ENCODE data around the gene MAP3K9.

Gene MAP3K9

DNA sequence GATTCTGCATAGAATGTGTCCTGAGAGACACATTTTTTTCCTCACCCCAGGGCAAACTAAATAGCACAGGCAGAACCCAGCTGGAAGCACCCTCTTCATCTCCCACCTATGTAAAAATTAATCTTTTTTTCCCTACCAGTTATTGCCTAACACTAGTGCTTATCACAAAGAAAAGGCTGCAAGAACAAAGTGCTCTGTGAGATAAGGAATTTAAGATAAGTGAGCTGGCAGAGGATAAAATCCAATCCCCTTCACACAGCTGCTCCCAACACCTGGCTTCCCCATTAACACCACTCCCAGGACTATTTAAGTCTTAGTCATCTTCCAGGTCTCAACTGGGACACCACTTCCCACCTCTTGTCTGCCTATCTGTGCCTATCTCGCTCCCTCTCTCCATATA lies 92.4 kb downstream of the MAP3K9 start:
- no peak overlapping the region for H3K27ac ChIP-seq
- ChIA-PET CTCF (interaction anchor here (0.7 kb wide), 1 partner anchor 73 kb away, joined by 3 read pairs; no protein-coding TSS in a partner anchor), POLR2A (ENCODE audit: low non-redundant PET) (no interaction called here)
- DNase-seq (ENCODE audit: low spot score): no peak
- TF ChIP-seq, protein P1, sequence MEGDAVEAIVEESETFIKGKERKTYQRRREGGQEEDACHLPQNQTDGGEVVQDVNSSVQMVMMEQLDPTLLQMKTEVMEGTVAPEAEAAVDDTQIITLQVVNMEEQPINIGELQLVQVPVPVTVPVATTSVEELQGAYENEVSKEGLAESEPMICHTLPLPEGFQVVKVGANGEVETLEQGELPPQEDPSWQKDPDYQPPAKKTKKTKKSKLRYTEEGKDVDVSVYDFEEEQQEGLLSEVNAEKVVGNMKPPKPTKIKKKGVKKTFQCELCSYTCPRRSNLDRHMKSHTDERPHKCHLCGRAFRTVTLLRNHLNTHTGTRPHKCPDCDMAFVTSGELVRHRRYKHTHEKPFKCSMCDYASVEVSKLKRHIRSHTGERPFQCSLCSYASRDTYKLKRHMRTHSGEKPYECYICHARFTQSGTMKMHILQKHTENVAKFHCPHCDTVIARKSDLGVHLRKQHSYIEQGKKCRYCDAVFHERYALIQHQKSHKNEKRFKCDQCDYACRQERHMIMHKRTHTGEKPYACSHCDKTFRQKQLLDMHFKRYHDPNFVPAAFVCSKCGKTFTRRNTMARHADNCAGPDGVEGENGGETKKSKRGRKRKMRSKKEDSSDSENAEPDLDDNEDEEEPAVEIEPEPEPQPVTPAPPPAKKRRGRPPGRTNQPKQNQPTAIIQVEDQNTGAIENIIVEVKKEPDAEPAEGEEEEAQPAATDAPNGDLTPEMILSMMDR (conservative IDR thresholded peaks at IDR 0.05; ENCODE audit: low read depth): no peak

GRCh38 chr14:70716483-70716882 lies 92.8 kb downstream of the MAP3K9 start:
- H3K27ac ChIP-seq: no peak overlapping the region
- POLR2A ChIA-PET (ENCODE audit: low non-redundant PET): interaction anchor here (0.7 kb wide), 1 partner anchor 48 kb away, joined by 5 read pairs; no protein-coding TSS in a partner anchor
- no peak for DNase-seq (ENCODE audit: low spot score)
- TF ChIP-seq, protein P1 (conservative IDR thresholded peaks at IDR 0.05; ENCODE audit: low read depth): no peak
- CTCF ChIA-PET: interaction anchor here (0.6 to 0.7 kb wide), 2 partner anchors 73 to 224 kb away, joined by 3 to 4 read pairs; no protein-coding TSS in a partner anchor

- POLR2A ChIA-PET (ENCODE audit: low non-redundant PET): no interaction called here
- CTCF ChIA-PET: interaction anchor here (0.6 to 0.7 kb wide), 2 partner anchors 12 to 865 kb away, joined by 3 to 4 read pairs; no protein-coding TSS in a partner anchor
- TF ChIP-seq, protein P1 (conservative IDR thresholded peaks at IDR 0.05; ENCODE audit: low read depth): peak; percentile 68
- peak; percentile 39 for DNase-seq (ENCODE audit: low spot score)
- H3K27ac ChIP-seq: no peak overlapping the region
Measured at GRCh38 chr14:70714055-70714550, 95.2 kb downstream of the MAP3K9 start.

- POLR2A ChIA-PET (ENCODE audit: low non-redundant PET): no interaction called here
- no peak overlapping the region for H3K27ac ChIP-seq
Measured at GRCh38 chr14:70713511-70713916, 95.8 kb downstream of the MAP3K9 start.

DNA sequence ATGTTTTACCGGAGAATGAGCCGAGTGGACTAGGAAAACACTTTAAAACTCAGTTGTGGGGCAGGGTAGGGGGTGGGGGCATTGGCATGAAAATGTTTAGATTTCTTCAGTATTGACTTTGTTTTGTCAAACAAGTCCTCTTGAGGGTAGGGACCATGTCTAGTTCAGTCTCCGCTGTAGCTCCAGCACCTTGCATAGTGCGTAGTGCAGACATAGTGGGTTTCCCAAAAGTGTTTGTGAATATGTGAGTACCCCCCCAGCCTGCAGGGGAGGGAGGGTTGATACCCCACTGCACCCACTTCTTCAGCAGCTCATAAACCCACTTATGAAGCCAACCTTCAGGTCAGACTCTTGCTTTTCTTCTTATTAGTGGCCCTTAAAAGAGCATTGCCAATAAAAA lies 96.2 kb downstream of the MAP3K9 start:
- ChIA-PET POLR2A (ENCODE audit: low non-redundant PET) (no interaction called here), CTCF (interaction anchor here (0.5 to 0.6 kb wide), 3 partner anchors 13 to 122 kb away, joined by 3 to 4 read pairs (median 3); no protein-coding TSS in a partner anchor)
- no peak overlapping the region for H3K27ac ChIP-seq
- TF ChIP-seq, protein P1 (conservative IDR thresholded peaks at IDR 0.05; ENCODE audit: low read depth): no peak
- no peak for DNase-seq (ENCODE audit: low spot score)

More at GRCh38 chr14:70713511-70713916, 95.8 kb downstream of the MAP3K9 start:
- CTCF ChIA-PET: interaction anchor here (0.6 kb wide), 2 partner anchors 12 to 122 kb away, joined by 3 to 4 read pairs; no protein-coding TSS in a partner anchor
- TF ChIP-seq, protein P1 (conservative IDR thresholded peaks at IDR 0.05; ENCODE audit: low read depth): no peak
- no peak for DNase-seq (ENCODE audit: low spot score)

GRCh38 chr14:70711451-70711850 lies 97.9 kb downstream of the MAP3K9 start:
- ChIA-PET CTCF (no interaction called here), POLR2A (ENCODE audit: low non-redundant PET) (no interaction called here)
- TF ChIP-seq, protein P1 (conservative IDR thresholded peaks at IDR 0.05; ENCODE audit: low read depth): no peak
- no peak for DNase-seq (ENCODE audit: low spot score)
- no peak overlapping the region for H3K27ac ChIP-seq

Measured in RWPE1 (cell line).